Activated CD8-positive, alpha-beta memory T cell treated with anti-CD3 and anti-CD28 coated beads, Interleukin-2, amount 10 ng/mL, durations not matched to agents 7 days and 5 days (primary cell): ENCODE measurements around the gene SOX18. TPM values are rescaled to one million over a fixed set of nuclear protein-coding genes. Genes with fewer than 3 reads are reported as not detected.
A peak's percentile ranks its signal among the peaks of the same experiment; 100 is the strongest.

ENCODE experiments used
- ATAC-seq: fragments of 150-1000 bp; cut with Tn5 transposase; one replicate; pipeline ENCODE4 v1.10.0; 2021; ENCODE audit warnings: moderate library complexity
- CTCF ChIA-PET: fragments of 350-600 bp; sonication (Branson Sonifier 250); formaldehyde crosslinking; loops from one replicate; lab custom pipeline; 2021; ENCODE audit warnings: antibody characterized with exemption; lab: Charles Lee
- DNase-seq: peaks from one replicate; pipeline ENCODE4 v3.0.0-alpha.2; 2020
- H3K27ac Mint-ChIP-seq: one replicate; pipeline ENCODE4 v1.8.0; 2021; ENCODE audit warnings: mild to moderate bottlenecking, mixed read lengths
- H3K27me3 Mint-ChIP-seq: one replicate; pipeline ENCODE4 v1.8.0; 2021; ENCODE audit warnings: mixed read lengths
- H3K36me3 Mint-ChIP-seq: one replicate; pipeline ENCODE4 v1.8.0; 2021; ENCODE audit warnings: mild to moderate bottlenecking, mixed read lengths
- H3K4me1 Mint-ChIP-seq: one replicate; pipeline ENCODE4 v1.8.0; 2021; ENCODE audit warnings: mixed read lengths
- H3K4me3 Mint-ChIP-seq: one replicate; pipeline ENCODE4 v1.8.0; 2021; ENCODE audit warnings: mild to moderate bottlenecking, moderate library complexity, mixed read lengths
- H3K9me3 Mint-ChIP-seq: one replicate; pipeline ENCODE4 v1.8.0; 2022; ENCODE audit warnings: low read depth, mixed read lengths
- total RNA-seq, 2 experiments: library from RNA; stranded (reverse); gene quantifications; one replicate each; pipeline ENCODE4 v1.2.3, GENCODE V29; 2021

Gene SOX18
- total RNA-seq, 2 experiments from 2014 or later = 0.20 to 1.8 TPM

GRCh38 chr20:64042054-64042781 lies 7.2 kb downstream of the SOX18 start:
- ATAC-seq (no peak), DNase-seq (no peak)

GRCh38 chr20:64041781-64042053 lies 7.7 kb downstream of the SOX18 start:
- no peaks in the 10 kb centered on the region for H3K9me3 Mint-ChIP-seq

More at GRCh38 chr20:64042054-64042781, 7.2 kb downstream of the SOX18 start:
- Mint-ChIP-seq H3K27me3 (peaks cover 17% of the 10 kb centered on the region), H3K27ac (peak overlapping the region; percentile 56), H3K36me3 (no peaks in the 10 kb centered on the region), H3K9me3 (no peaks in the 10 kb centered on the region), H3K4me3 (peak overlapping the region; percentile 52), H3K4me1 (peaks cover 37% of the 10 kb centered on the region)
- CTCF ChIA-PET = interaction anchor here (1.1 to 9.8 kb wide), 3 partner anchors 17 to 61 kb away, joined by 3 to 190 read pairs (median 133); partner anchors contain the start of genes PRPF6, SAMD10 and TCEA2

GRCh38 chr20:64041040-64041780 lies 8.2 kb downstream of the SOX18 start:
- DNase-seq = no peak
- ATAC-seq = no peak
- H3K9me3 Mint-ChIP-seq = no peaks in the 10 kb centered on the region
- H3K4me1 Mint-ChIP-seq = peaks cover 47% of the 10 kb centered on the region
- H3K27me3 Mint-ChIP-seq = peaks cover 8% of the 10 kb centered on the region
- H3K27ac Mint-ChIP-seq = peak overlapping the region; percentile 29
- H3K4me3 Mint-ChIP-seq = peak overlapping the region; percentile 52
- no peaks in the 10 kb centered on the region for H3K36me3 Mint-ChIP-seq
- CTCF ChIA-PET = interaction anchor here (1.0 to 9.8 kb wide), 10 partner anchors 11 to 213 kb away, joined by 3 to 190 read pairs (median 32); partner anchors contain the start of genes LKAAEAR1, OPRL1, PRPF6 and RGS19

More at GRCh38 chr20:64041781-64042053, 7.7 kb downstream of the SOX18 start:
- ATAC-seq = no peak
- CTCF ChIA-PET = interaction anchor here (1.1 to 9.8 kb wide), 5 partner anchors 18 to 84 kb away, joined by 3 to 190 read pairs (median 35); partner anchors contain the start of genes OPRL1, PRPF6, RGS19 and SAMD10
- Mint-ChIP-seq H3K36me3 (no peaks in the 10 kb centered on the region), H3K4me1 (peaks cover 42% of the 10 kb centered on the region), H3K27me3 (peaks cover 12% of the 10 kb centered on the region), H3K27ac (no peak overlapping the region), H3K4me3 (peak overlapping the region; percentile 52)
- no peak for DNase-seq

GRCh38 chr20:64040231-64041039 lies 9.0 kb downstream of the SOX18 start:
- Mint-ChIP-seq H3K27me3 (peaks cover 2% of the 10 kb centered on the region), H3K4me1 (peaks cover 54% of the 10 kb centered on the region), H3K4me3 (no peak overlapping the region), H3K36me3 (no peaks in the 10 kb centered on the region), H3K27ac (peak overlapping the region; percentile 29), H3K9me3 (no peaks in the 10 kb centered on the region)
- CTCF ChIA-PET = interaction anchor here (0.9 to 9.8 kb wide), 15 partner anchors 11 to 215 kb away, joined by 3 to 190 read pairs (median 24); partner anchors contain the start of genes LKAAEAR1, OPRL1, PCMTD2 and PRPF6
- ATAC-seq = no peak
- DNase-seq = no peak

- peak overlapping the region; percentile 71 for H3K4me3 Mint-ChIP-seq
- CTCF ChIA-PET = interaction anchor here (0.6 to 9.8 kb wide), 38 partner anchors 12 to 815 kb away, joined by 3 to 190 read pairs (median 8); partner anchors contain the start of genes LKAAEAR1, OPRL1, PCMTD2 and PRPF6
- H3K4me1 Mint-ChIP-seq = peaks cover 62% of the 10 kb centered on the region
- H3K9me3 Mint-ChIP-seq = no peaks in the 10 kb centered on the region
- H3K36me3 Mint-ChIP-seq = no peaks in the 10 kb centered on the region
- ATAC-seq (no peak), DNase-seq (no peak)
- H3K27me3 Mint-ChIP-seq = peaks cover 2% of the 10 kb centered on the region
- peak overlapping the region; percentile 68 for H3K27ac Mint-ChIP-seq
These were observed 9.9 kb downstream of the SOX18 start for GRCh38 chr20:64039293-64040160.

GRCh38 chr20:64038565-64039292 lies 10.7 kb downstream of the SOX18 start:
- ATAC-seq (peak; percentile 66), DNase-seq (peak; percentile 86)
- peaks cover 2% of the 10 kb centered on the region for H3K27me3 Mint-ChIP-seq
- H3K4me1 Mint-ChIP-seq = peaks cover 70% of the 10 kb centered on the region
- peak overlapping the region; percentile 68 for H3K27ac Mint-ChIP-seq
- H3K4me3 Mint-ChIP-seq = peak overlapping the region; percentile 71
- CTCF ChIA-PET = interaction anchor here (0.5 to 9.8 kb wide), 50 partner anchors 8 to 815 kb away, joined by 3 to 190 read pairs (median 7); partner anchors contain the start of genes LIME1, LKAAEAR1, OPRL1 and PCMTD2
- peaks cover 2% of the 10 kb centered on the region for H3K36me3 Mint-ChIP-seq
- no peaks in the 10 kb centered on the region for H3K9me3 Mint-ChIP-seq

- Mint-ChIP-seq H3K9me3 (no peaks in the 10 kb centered on the region), H3K27ac (peak overlapping the region; percentile 95), H3K27me3 (peaks cover 2% of the 10 kb centered on the region), H3K4me3 (peak overlapping the region; percentile 71), H3K4me1 (peaks cover 76% of the 10 kb centered on the region), H3K36me3 (peaks cover 3% of the 10 kb centered on the region)
- ATAC-seq (peak; percentile 37), DNase-seq (no peak)
- CTCF ChIA-PET = interaction anchor here (0.5 to 9.8 kb wide), 45 partner anchors 8 to 522 kb away, joined by 3 to 190 read pairs (median 7); partner anchors contain the start of genes LIME1, LKAAEAR1, OPRL1 and PCMTD2
These were observed 11.2 kb downstream of the SOX18 start for GRCh38 chr20:64038224-64038564.

- no peaks in the 10 kb centered on the region for H3K9me3 Mint-ChIP-seq
- peaks cover 80% of the 10 kb centered on the region for H3K4me1 Mint-ChIP-seq
- peaks cover 2% of the 10 kb centered on the region for H3K27me3 Mint-ChIP-seq
- H3K27ac Mint-ChIP-seq = peak overlapping the region; percentile 95
- CTCF ChIA-PET = interaction anchor here (0.6 to 9.8 kb wide), 37 partner anchors 8 to 500 kb away, joined by 3 to 190 read pairs (median 8); partner anchors contain the start of genes LIME1, LKAAEAR1, OPRL1 and PCMTD2
- DNase-seq = peak; percentile 77
- peak overlapping the region; percentile 71 for H3K4me3 Mint-ChIP-seq
- H3K36me3 Mint-ChIP-seq = peaks cover 3% of the 10 kb centered on the region
- ATAC-seq = no peak
These were observed 11.8 kb downstream of the SOX18 start for GRCh38 chr20:64037498-64038213.

GRCh38 chr20:64037199-64037497 lies 12.3 kb downstream of the SOX18 start:
- no peaks in the 10 kb centered on the region for H3K9me3 Mint-ChIP-seq
- peak overlapping the region; percentile 95 for H3K27ac Mint-ChIP-seq
- CTCF ChIA-PET = interaction anchor here (0.8 to 9.8 kb wide), 11 partner anchors 11 to 249 kb away, joined by 3 to 190 read pairs (median 7); partner anchors contain the start of genes LKAAEAR1, PRPF6, SAMD10 and TCEA2
- H3K4me3 Mint-ChIP-seq = peak overlapping the region; percentile 71
- ATAC-seq = no peak
- H3K27me3 Mint-ChIP-seq = peaks cover 2% of the 10 kb centered on the region
- H3K36me3 Mint-ChIP-seq = peaks cover 3% of the 10 kb centered on the region
- H3K4me1 Mint-ChIP-seq = peaks cover 83% of the 10 kb centered on the region
- DNase-seq = no peak

- peaks cover 77% of the 10 kb centered on the region for H3K4me1 Mint-ChIP-seq
- no peaks in the 10 kb centered on the region for H3K9me3 Mint-ChIP-seq
- H3K27ac Mint-ChIP-seq = peak overlapping the region; percentile 95
- peaks cover 3% of the 10 kb centered on the region for H3K36me3 Mint-ChIP-seq
- DNase-seq (peak; percentile 79), ATAC-seq (no peak)
- CTCF ChIA-PET = interaction anchor here (0.8 to 9.8 kb wide), 10 partner anchors 12 to 249 kb away, joined by 3 to 190 read pairs (median 6); partner anchors contain the start of genes LKAAEAR1, PRPF6, SAMD10 and TCEA2
- peak overlapping the region; percentile 71 for H3K4me3 Mint-ChIP-seq
- peaks cover 2% of the 10 kb centered on the region for H3K27me3 Mint-ChIP-seq
These were observed 12.9 kb downstream of the SOX18 start for GRCh38 chr20:64036346-64037198.
